IPS DF 19.7 (cell line): ENCODE data around the gene BPIFB6.

Experiments
- DNase-seq: peaks from one replicate; pipeline ENCODE4 v3.0.0-alpha.2; 2013; ENCODE audit warnings: low read depth, low spot score

The BPIFB6 gene

GRCh38 chr20:33000802-33001466 is 30.5 kb upstream of the BPIFB6 start:
- DNase-seq: no peak

GRCh38 chr20:33002087-33002808 is 29.2 kb upstream of the BPIFB6 start:
- DNase-seq: no peak

GRCh38 chr20:33004141-33004751 is 27.2 kb upstream of the BPIFB6 start, which contains the start of gene SUN5:
Gene SUN5, minus strand, starts transcription at chr20:33004433. Its CDS starts 93 bp downstream, at chr20:33004340.
- no peak for DNase-seq

- no peak for DNase-seq
These were observed 26.3 kb upstream of the BPIFB6 start for GRCh38 chr20:33005132-33005566.

- no peak for DNase-seq
These were observed 25.3 kb upstream of the BPIFB6 start for GRCh38 chr20:33005908-33006775.

GRCh38 chr20:33006776-33007375 is 24.6 kb upstream of the BPIFB6 start:
- no peak for DNase-seq

GRCh38 chr20:33007376-33008335 is 23.8 kb upstream of the BPIFB6 start, which contains the start of gene BPIFB2:
Gene BPIFB2, plus strand, starts transcription at chr20:33007704. Its CDS starts 871 bp downstream, at chr20:33008575.
- DNase-seq: no peak

GRCh38 chr20:33008336-33009213 is 22.9 kb upstream of the BPIFB6 start:
- no peak for DNase-seq

GRCh38 chr20:33009214-33010132 is 22.0 kb upstream of the BPIFB6 start:
- no peak for DNase-seq

GRCh38 chr20:33010133-33010504 is 21.3 kb upstream of the BPIFB6 start:
- no peak for DNase-seq

- no peak for DNase-seq
These were observed 20.6 kb upstream of the BPIFB6 start for GRCh38 chr20:33010674-33011449.

GRCh38 chr20:33012327-33013189 is 18.9 kb upstream of the BPIFB6 start:
- DNase-seq: no peak

- no peak for DNase-seq
These were observed 17.6 kb upstream of the BPIFB6 start for GRCh38 chr20:33013701-33014326.

GRCh38 chr20:33014336-33015113 is 16.9 kb upstream of the BPIFB6 start:
- DNase-seq: no peak

- DNase-seq: no peak
These were observed 16.3 kb upstream of the BPIFB6 start for GRCh38 chr20:33015114-33015484.
